AG04449 (cell line): ENCODE data around the gene NCMAP.

Source experiments
- CTCF ChIA-PET: fragments of 350-600 bp; formaldehyde crosslinking; extraction: SDS; loops from one replicate; lab custom pipeline; 2021; ENCODE audit warnings: antibody characterized with exemption; lab: Yijun Ruan, JAX
- POLR2A ChIA-PET: fragments of 400-600, 350-600 bp; formaldehyde crosslinking; extraction: SDS; loops from one replicate; lab custom pipeline; 2020; ENCODE audit warnings: antibody characterized with exemption, inconsistent platforms; lab: Yijun Ruan, JAX
- DNase-seq: peaks from one replicate; pipeline ENCODE4 v3.0.0-alpha.2; 2010; ENCODE audit warnings: low read depth, low spot score
- H3K4me3 ChIP-seq: 2 replicates; pipeline ENCODE4 v1.5.1; 2011; ENCODE audit warnings: low read depth, mild to moderate bottlenecking, control low read depth, low read length
- CTCF ChIP-seq: IDR thresholded peaks from one replicate; pipeline ENCODE4 v1.5.1; 2011; ENCODE audit warnings: mild to moderate bottlenecking, moderate library complexity, low read length, control low read depth, inconsistent platforms; ENCODE audit not compliant: insufficient read depth; ENCODE audit errors: missing control alignments

The NCMAP gene

GRCh38 chr1:24586970-24587820, 31.3 kb downstream of the NCMAP start:
- ChIA-PET POLR2A (no interaction called here), CTCF (interaction anchor here (0.7 to 5.9 kb wide), 51 partner anchors 9 to 604 kb away, joined by 3 to 55 read pairs (median 5); partner anchors contain the start of genes NCMAP and NIPAL3)
- no peak overlapping the region for H3K4me3 ChIP-seq
- TF ChIP-seq CTCF = peak; percentile 65
- DNase-seq = peak; percentile 9

GRCh38 chr1:24588573-24588972, 32.7 kb downstream of the NCMAP start:
- POLR2A ChIA-PET = no interaction called here
- TF ChIP-seq CTCF = no peak
- no peak overlapping the region for H3K4me3 ChIP-seq
- CTCF ChIA-PET = interaction anchor here (1.2 to 5.9 kb wide), 10 partner anchors 8 to 389 kb away, joined by 3 to 55 read pairs (median 22); partner anchors contain the start of gene NIPAL3
- no peak for DNase-seq

GRCh38 chr1:24589200-24589599, 33.3 kb downstream of the NCMAP start:
- TF ChIP-seq CTCF = no peak
- ChIA-PET CTCF (interaction anchor here (0.6 to 2.1 kb wide), 5 partner anchors 14 to 390 kb away, joined by 3 to 8 read pairs (median 3); no protein-coding TSS in a partner anchor), POLR2A (no interaction called here)

GRCh38 chr1:24591781-24592180, 35.9 kb downstream of the NCMAP start:
- ChIA-PET CTCF (interaction anchor here (0.7 to 4.6 kb wide), 9 partner anchors 8 to 390 kb away, joined by 3 to 54 read pairs (median 5); no protein-coding TSS in a partner anchor), POLR2A (no interaction called here)
- TF ChIP-seq CTCF = no peak
- DNase-seq = no peak
- no peak overlapping the region for H3K4me3 ChIP-seq

More at GRCh38 chr1:24589200-24589599, 33.3 kb downstream of the NCMAP start:
- DNase-seq = no peak
- no peak overlapping the region for H3K4me3 ChIP-seq

DNA sequence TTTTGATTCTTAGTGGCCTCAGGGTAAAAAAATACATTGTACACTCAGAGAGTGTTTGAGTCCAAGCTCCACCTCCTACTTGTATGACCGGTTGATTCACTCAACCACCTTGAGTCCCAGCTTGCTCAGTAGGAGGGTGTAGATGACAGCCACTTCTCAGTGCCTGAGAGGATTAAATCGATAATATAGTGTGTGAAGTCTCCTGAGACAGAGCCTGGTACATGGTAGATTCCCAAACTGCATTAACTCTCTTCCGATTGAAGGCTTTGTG, 38.4 kb downstream of the NCMAP start:
- DNase-seq = no peak
- TF ChIP-seq CTCF = no peak
- CTCF ChIA-PET = interaction anchor here (0.7 to 5.5 kb wide), 6 partner anchors 8 to 396 kb away, joined by 3 to 54 read pairs (median 10); no protein-coding TSS in a partner anchor
- H3K4me3 ChIP-seq = no peak overlapping the region
- POLR2A ChIA-PET = no interaction called here

DNA sequence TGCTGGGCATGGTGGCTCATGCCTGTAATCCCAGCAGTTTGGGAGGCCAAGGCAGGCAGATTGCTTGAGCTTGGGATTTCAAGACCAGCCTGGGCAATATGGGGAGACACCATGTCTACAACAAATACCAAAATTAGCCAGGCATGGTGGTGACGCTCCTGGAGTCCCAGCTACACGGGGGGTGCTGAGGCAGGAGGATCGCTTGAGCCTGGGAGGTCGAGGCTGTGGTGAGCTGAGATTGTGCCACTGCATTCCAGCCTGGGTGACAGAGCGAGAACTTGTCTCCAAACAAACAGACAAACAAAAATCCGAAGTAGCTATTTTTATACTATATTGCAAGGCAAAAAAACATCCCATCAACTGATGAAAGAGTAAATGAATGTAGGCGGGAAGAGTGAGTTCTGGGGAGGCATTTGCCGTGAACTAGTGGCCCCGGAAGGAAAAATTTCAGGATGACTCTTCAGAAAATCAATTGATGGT, 40.6 kb downstream of the NCMAP start:
- H3K4me3 ChIP-seq = no peak overlapping the region
- no peak for DNase-seq
- ChIA-PET POLR2A (no interaction called here), CTCF (interaction anchor here (0.7 to 5.5 kb wide), 6 partner anchors 10 to 398 kb away, joined by 3 to 42 read pairs (median 3); no protein-coding TSS in a partner anchor)
- TF ChIP-seq CTCF = no peak
